ENCODE data around the gene ZNF33A.

ZNF33A gene

GRCh38 chr10:38093816-38094157 lies 83.3 kb downstream of the ZNF33A start:
- TF ChIP-seq, protein P1, sequence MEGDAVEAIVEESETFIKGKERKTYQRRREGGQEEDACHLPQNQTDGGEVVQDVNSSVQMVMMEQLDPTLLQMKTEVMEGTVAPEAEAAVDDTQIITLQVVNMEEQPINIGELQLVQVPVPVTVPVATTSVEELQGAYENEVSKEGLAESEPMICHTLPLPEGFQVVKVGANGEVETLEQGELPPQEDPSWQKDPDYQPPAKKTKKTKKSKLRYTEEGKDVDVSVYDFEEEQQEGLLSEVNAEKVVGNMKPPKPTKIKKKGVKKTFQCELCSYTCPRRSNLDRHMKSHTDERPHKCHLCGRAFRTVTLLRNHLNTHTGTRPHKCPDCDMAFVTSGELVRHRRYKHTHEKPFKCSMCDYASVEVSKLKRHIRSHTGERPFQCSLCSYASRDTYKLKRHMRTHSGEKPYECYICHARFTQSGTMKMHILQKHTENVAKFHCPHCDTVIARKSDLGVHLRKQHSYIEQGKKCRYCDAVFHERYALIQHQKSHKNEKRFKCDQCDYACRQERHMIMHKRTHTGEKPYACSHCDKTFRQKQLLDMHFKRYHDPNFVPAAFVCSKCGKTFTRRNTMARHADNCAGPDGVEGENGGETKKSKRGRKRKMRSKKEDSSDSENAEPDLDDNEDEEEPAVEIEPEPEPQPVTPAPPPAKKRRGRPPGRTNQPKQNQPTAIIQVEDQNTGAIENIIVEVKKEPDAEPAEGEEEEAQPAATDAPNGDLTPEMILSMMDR (IDR thresholded peaks at IDR 0.05; ENCODE audit: extremely low read depth, missing control alignments), result no peak
- DNase-seq (ENCODE audit: low spot score), result no peak

DNA sequence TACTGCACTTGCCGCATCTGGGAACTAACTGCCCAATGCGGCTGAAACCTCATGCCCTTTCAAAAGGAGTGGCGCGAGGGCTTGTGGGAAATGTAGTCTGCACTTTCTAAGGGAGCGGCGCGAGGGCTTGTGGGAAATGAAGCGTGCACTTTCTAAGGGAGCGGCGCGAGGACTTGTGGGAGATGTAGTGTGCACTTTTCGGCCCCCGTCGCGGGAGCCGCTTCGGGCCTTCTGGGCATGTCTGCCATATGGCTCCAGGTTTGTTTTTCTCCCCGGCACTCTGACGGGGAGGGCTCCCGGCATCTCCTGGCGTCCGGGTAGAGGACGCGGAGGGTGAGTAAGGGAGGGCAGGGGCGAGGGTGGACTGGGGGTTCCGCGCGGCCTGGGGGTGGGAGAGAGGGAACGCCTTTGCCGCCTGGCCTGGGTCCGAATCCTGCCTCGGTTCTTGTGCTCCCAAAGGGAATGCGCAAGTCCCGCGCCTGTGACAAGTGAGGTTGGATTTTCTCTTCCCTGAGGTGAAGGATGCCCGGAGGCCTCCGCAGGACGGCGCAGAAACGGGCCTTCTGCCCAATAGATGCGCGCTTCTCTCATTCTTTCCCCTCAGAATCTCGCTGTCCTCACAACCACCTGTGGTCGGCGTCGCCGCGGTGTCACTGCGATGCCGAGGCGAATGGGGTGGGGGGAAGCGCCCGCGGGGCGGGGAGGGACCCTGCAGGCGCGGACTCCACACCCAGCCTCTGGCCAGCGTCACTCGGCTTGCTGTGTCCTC lies 83.9 kb downstream of the ZNF33A start, which contains the start of gene ZNF37A:
ZNF37A (plus strand) TSS at position 180 of the 769 bp plus-strand sequence. CDS start 2,281 bp downstream, outside the sequence.
- TF ChIP-seq, protein P1 (IDR thresholded peaks at IDR 0.05; ENCODE audit: extremely low read depth, missing control alignments), result no peak
- DNase-seq (ENCODE audit: low spot score), result peak; percentile 85

DNA sequence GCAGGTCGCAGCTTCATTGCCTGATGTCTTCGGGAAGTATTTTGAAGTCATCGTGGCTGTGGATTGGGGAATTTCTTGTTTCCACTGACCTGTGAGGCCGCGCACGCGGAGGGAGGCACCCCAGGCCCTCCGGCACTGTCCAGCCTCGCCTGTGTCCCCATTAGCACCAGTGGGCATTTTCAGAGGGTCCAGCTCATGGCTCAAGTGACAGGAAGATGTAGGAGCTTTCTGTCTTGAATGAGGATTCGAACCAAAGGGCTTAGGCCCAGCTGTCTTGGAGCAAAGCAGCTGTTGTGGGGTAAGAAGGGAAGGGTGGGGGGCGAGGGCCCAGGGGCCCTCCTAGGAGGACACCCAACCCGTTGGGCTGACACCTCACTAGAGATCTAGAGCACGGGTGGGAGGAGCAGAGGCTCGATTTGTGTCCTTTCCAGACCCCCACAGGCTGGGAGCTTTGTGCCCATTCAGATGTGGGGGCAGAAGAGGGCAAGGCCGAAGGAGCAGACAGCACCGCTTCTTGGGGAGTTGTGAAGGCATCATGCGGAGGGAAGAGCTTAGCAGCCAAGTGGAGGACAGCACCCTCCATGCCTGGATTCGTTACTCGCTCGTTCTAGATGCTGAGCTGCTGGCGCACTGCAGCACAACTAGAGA lies 84.6 kb downstream of the ZNF33A start:
- peak; percentile 16 for DNase-seq (ENCODE audit: low spot score)
- TF ChIP-seq, protein P1 (IDR thresholded peaks at IDR 0.05; ENCODE audit: extremely low read depth, missing control alignments), result no peak

GRCh38 chr10:38102880-38103279 lies 92.4 kb downstream of the ZNF33A start:
- TF ChIP-seq, protein P1 (IDR thresholded peaks at IDR 0.05; ENCODE audit: extremely low read depth, missing control alignments), result no peak
- no peak for DNase-seq (ENCODE audit: low spot score)

DNA sequence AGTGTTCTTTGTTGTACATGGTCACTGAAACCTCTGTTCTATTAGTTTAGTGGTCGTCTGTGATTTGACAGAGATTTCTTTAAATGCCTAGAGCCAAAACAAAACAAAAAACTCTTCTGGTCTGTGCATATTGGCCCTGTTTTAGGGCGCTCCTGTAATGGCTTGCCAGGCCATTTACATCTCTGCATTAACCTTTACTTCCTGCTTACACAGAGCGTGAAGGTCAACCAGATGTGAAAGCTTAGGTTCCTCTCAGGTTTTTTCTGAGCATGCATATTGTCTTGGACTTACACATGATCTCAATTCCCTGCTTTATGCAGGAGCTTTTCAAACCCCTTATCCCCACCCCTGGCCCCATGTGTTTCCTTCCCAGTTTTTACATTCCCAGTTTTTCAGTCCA lies 93.3 kb downstream of the ZNF33A start:
- TF ChIP-seq, protein P1 (IDR thresholded peaks at IDR 0.05; ENCODE audit: extremely low read depth, missing control alignments), result no peak
- DNase-seq (ENCODE audit: low spot score), result no peak

DNA sequence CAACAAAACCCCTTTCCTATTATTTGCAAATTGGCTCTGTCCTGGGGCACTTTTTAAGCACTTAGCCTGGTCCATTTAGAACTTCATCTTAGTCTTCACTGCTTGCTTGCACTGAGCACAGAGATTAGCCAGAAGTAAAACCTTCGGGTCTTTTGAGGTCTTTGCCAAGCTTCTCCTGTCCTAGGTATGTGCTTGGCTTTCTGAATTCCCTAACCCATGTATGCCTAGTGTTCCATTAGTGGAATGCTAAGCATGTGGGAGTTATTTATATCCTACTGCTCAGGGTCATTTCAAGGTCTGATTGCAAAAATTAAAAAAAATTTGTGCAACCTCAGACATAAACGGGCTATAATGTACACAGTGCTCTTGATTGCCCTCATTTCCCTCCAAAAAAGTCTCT lies 101.7 kb downstream of the ZNF33A start:
- TF ChIP-seq, protein P1 (IDR thresholded peaks at IDR 0.05; ENCODE audit: extremely low read depth, missing control alignments), result no peak
- DNase-seq (ENCODE audit: low spot score), result no peak
